Thoracic aorta (tissue), 2 donors: Measurements from ENCODE around the gene IQSEC2. TPM values are rescaled to one million over a fixed set of nuclear protein-coding genes. Genes with fewer than 3 reads are reported as not detected.

ENCODE experiments used
- ATAC-seq: fragments of 150-250 bp; one replicate; pipeline ENCODE4 v1.8.0; 2017; ENCODE audit warnings: low read depth; ENCODE audit not compliant: insufficient number of reproducible peaks, low FRiP score
- DNase-seq: peaks from one replicate; pipeline ENCODE4 v3.0.0-alpha.2; 2020; ENCODE audit warnings: low spot score
- H3K27ac ChIP-seq, 2 donors: fragments of 200-600 bp; sonication (generic); 1 replicate in 1 of 2; 2 replicates in 1 of 2; pipeline ENCODE4 v1.5.1; 2016; ENCODE audit warnings: mild to moderate bottlenecking in 2 of 2, moderate library complexity in 2 of 2
- H3K27me3 ChIP-seq: fragments of 200-600 bp; sonication (generic); replicated peaks from 2 replicates; pipeline ENCODE4 v1.6.0; 2016; ENCODE audit warnings: mild to moderate bottlenecking; ENCODE audit not compliant: insufficient read depth
- H3K36me3 ChIP-seq: fragments of 200-600 bp; sonication (generic); one replicate; pipeline ENCODE4 v1.5.1; 2016
- H3K4me1 ChIP-seq, 2 donors: fragments of 200-600 bp; sonication (generic); 1 replicate in 1 of 2; 2 replicates in 1 of 2; pipeline versions ENCODE4 v1.5.1 to v1.6.0; 2016; ENCODE audit warnings: low read depth in 2 of 2, mild to moderate bottlenecking in 1 of 2; ENCODE audit not compliant: control insufficient read depth in 1 of 2
- H3K4me3 ChIP-seq: fragments of 200-600 bp; sonication (generic); 2 replicates; pipeline ENCODE4 v1.5.1; 2016; ENCODE audit warnings: mild to moderate bottlenecking
- H3K9me3 ChIP-seq: fragments of 200-600 bp; sonication (generic); 2 replicates; pipeline ENCODE4 v1.5.1; 2016
- total RNA-seq, 2 donors: library from RNA; depleted of rRNA; stranded (reverse); fragments of >200 nt; gene quantifications; one replicate each; pipeline versions ENCODE4 v1.1.0 to v1.2.3, GENCODE V29; 2016
- TF ChIP-seq, protein P1 (sequence below): fragments of 200-600 bp; sonication (generic); IDR thresholded peaks from one replicate; pipeline ENCODE4 v1.5.1; 2019; ENCODE audit warnings: antibody characterized with exemption

IQSEC2 gene
- total RNA-seq, 2 donors from 2014 or later, result 12.2 to 21.1 TPM

DNA sequence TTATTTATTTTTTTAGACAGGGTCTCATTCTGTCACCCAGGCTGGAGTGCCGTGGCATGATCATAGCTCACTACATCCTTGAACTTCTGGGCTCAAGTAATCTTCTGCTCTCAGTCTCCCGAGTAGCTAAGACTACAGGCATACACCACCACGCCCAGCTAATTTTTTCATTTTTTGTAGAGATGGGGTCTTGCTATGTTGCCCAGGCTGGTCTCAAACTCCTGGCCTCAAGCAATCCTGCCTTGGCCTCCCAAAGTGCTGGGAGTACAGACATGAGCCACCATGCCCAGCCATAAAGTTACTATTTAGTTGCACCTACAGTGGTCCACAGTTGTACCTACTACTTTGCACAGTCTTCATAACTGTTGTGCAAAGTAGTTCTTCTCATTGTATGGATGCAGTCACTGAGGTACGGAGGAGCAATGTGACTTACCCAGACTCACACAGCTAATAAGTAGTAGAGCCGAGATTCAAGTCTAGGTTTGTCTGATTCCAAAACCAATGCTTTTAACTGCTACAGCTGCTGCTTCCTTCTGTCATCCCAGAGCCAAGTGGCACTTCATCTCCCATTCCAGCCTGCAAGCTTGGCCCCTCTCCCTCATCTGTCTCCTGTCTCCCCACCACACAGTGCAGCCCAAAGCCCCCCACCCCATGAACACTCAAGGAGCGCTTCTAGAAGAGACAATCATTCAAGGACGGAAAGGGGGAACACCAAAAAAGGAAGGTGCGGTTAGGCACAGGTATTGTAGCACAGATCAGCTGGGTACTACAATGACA, 24.0 kb upstream of the IQSEC2 start:
- TF ChIP-seq, protein P1, sequence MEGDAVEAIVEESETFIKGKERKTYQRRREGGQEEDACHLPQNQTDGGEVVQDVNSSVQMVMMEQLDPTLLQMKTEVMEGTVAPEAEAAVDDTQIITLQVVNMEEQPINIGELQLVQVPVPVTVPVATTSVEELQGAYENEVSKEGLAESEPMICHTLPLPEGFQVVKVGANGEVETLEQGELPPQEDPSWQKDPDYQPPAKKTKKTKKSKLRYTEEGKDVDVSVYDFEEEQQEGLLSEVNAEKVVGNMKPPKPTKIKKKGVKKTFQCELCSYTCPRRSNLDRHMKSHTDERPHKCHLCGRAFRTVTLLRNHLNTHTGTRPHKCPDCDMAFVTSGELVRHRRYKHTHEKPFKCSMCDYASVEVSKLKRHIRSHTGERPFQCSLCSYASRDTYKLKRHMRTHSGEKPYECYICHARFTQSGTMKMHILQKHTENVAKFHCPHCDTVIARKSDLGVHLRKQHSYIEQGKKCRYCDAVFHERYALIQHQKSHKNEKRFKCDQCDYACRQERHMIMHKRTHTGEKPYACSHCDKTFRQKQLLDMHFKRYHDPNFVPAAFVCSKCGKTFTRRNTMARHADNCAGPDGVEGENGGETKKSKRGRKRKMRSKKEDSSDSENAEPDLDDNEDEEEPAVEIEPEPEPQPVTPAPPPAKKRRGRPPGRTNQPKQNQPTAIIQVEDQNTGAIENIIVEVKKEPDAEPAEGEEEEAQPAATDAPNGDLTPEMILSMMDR, result no peak
- Histone ChIP-seq H3K9me3 (no peaks in the 10 kb centered on the region), H3K4me1 (no peaks in the 10 kb centered on the region), H3K27me3 (no peaks in the 10 kb centered on the region), H3K36me3 (no peaks in the 10 kb centered on the region), H3K4me3 (no peak overlapping the region), H3K27ac (no peak overlapping the region)
- no peak for DNase-seq
- ATAC-seq, result no peak

DNA sequence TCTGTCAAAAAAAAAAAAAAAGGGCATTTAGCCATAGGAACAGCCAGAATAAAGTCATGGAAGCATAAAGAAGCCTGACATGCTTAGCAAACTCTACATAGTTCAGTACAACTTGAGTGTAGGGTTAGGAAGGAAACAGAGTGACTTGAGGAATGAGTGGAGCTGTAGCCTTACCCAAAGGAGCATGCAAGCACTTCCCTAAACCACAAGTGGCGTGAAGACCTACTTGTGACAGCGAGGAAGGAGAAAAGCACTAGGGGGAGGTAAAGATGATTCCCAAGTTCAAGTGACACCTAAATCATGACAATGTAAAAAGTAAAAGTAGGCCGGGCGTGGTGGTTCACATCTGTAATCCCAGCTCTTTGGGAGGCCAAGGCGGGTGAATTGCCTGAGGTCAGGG, 21.8 kb upstream of the IQSEC2 start:
- Histone ChIP-seq H3K4me3 (no peak overlapping the region), H3K9me3 (no peaks in the 10 kb centered on the region), H3K4me1 (no peaks in the 10 kb centered on the region), H3K27ac (no peak overlapping the region), H3K27me3 (no peaks in the 10 kb centered on the region), H3K36me3 (no peaks in the 10 kb centered on the region)
- no peak for ATAC-seq
- TF ChIP-seq, protein P1, result no peak
- no peak for DNase-seq

DNA sequence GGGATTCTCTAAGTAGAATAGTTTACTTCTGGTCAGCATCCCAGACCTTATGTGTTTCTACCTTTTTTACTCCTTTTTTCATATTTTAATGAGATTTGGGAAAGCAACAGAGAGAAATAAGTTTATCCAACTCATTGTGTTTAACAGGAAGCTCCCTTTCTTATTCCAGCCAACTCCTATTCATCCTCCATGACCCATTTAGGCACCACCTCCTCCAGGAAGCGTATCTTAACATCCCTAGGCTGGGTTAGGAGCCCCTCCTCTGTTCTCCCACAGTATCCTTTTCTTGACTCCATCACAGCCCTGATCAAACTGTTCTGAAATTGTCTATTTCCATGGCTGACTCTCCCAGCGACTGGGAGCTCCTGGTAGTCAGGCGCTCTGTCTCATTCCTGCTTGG, 18.8 kb upstream of the IQSEC2 start:
- Histone ChIP-seq H3K9me3 (no peaks in the 10 kb centered on the region), H3K4me3 (no peak overlapping the region), H3K27me3 (no peaks in the 10 kb centered on the region), H3K4me1 (no peaks in the 10 kb centered on the region), H3K36me3 (no peaks in the 10 kb centered on the region), H3K27ac (no peak overlapping the region)
- no peak for ATAC-seq
- TF ChIP-seq, protein P1, result no peak
- DNase-seq, result no peak

DNA sequence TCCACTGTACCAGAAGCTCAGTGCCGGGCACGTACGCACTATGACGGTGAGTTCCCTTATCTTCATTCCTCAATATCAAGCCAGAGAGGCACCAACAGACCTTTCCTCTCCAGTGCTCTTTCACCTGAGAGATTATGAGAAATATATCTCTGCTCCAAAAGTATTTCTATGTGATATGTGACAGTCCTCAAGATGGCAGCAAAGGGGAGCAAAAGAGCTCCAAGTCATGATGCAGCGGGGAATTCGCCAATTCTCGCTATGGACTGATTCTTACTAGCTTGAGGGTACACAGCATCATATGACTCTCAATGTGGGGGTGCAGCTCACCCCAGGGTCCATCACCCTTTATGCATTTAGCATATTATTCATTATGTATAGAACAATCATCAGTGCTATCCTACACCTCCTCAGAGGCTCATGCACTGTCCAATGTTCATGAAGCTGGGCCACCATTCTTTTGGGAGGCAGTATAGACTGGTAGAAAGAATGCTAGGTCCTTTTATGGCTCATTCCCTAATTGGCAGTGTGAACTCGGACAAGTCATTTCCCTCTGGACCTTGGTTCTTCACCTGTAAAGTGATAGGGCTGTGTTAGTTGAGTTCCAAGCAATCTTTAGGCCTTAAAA, 12.8 kb upstream of the IQSEC2 start:
- TF ChIP-seq, protein P1, result no peak
- Histone ChIP-seq H3K4me3 (no peak overlapping the region), H3K27me3 (no peaks in the 10 kb centered on the region), H3K27ac (no peak overlapping the region), H3K4me1 (no peaks in the 10 kb centered on the region), H3K36me3 (no peaks in the 10 kb centered on the region), H3K9me3 (no peaks in the 10 kb centered on the region)
- no peak for DNase-seq
- no peak for ATAC-seq

DNA sequence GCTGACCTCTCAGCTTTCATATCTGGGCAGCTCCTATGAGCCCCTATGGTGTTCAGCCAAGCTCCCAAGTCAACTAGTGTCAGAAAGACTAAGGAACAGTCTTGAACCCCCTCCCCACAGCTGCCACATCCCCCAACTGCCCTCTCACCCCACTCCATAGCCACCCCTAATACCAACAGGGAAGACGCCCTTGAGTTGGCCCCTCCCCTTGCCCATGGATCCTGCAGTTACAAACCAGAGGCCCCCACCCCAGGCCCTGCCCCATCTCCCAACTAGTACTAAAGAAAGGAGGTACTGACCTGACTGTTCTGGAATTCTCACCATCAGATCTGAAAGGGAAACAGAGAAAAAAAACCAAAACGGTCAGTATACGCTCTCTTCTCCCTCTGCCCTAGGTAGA, 10.2 kb upstream of the IQSEC2 start:
- TF ChIP-seq, protein P1, result no peak
- no peak overlapping the region for H3K4me3 ChIP-seq
- DNase-seq (no peak), ATAC-seq (no peak)
- no peak overlapping the region for H3K27ac ChIP-seq
- H3K27me3 ChIP-seq, result no peaks in the 10 kb centered on the region
- H3K4me1 ChIP-seq, result peaks cover 4 to 12% of the 10 kb centered on the region in 2 donors
- H3K9me3 ChIP-seq, result no peaks in the 10 kb centered on the region
- no peaks in the 10 kb centered on the region for H3K36me3 ChIP-seq
